Measurements from ENCODE around the gene UBE4B. TPM values are rescaled to one million over a fixed set of nuclear protein-coding genes. Genes with fewer than 3 reads are reported as not detected.

The UBE4B gene
- total RNA-seq, 1 experiment from 2014 or later, result 54.7 TPM

DNA sequence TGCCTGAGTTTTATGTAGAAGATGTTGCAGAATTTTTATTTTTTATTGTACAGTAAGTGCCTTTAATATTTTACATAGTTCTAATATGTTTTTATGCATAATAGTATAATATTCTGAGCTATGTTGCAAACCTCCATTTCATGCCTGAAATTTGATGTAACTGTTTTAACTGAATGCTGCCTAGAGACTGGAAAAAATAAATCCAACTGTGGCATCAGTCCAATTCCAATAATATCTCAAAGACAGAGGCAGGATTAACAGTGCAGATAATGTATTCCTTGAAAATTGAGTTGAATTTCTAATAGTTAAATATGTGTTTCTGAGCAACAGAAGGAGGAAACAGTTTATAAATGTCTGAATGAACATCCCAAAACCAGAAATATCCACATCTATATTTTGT, 116.5 kb downstream of the UBE4B start:
- in situ Hi-C loops (cut with HindIII; ENCODE audit: low pct_unique_long_range_greater_than_20kb, low sequenced_read_pairs) (no loop called here), intact Hi-C loops (cut with micrococcal nuclease; ENCODE audit: unreplicated experiment) (no loop called here)
- ATAC-seq (no peak), DNase-seq (ENCODE audit: low read depth, low spot score) (no peak)
- no peak for TF ChIP-seq POLR2AphosphoS5 (IDR thresholded peaks at IDR 0.05; ENCODE audit: low read depth, low read length)
- TF ChIP-seq TCF7L2 (IDR thresholded peaks at IDR 0.05; ENCODE audit: low read depth, low read length), result no peak
- TF ChIP-seq, protein P1, sequence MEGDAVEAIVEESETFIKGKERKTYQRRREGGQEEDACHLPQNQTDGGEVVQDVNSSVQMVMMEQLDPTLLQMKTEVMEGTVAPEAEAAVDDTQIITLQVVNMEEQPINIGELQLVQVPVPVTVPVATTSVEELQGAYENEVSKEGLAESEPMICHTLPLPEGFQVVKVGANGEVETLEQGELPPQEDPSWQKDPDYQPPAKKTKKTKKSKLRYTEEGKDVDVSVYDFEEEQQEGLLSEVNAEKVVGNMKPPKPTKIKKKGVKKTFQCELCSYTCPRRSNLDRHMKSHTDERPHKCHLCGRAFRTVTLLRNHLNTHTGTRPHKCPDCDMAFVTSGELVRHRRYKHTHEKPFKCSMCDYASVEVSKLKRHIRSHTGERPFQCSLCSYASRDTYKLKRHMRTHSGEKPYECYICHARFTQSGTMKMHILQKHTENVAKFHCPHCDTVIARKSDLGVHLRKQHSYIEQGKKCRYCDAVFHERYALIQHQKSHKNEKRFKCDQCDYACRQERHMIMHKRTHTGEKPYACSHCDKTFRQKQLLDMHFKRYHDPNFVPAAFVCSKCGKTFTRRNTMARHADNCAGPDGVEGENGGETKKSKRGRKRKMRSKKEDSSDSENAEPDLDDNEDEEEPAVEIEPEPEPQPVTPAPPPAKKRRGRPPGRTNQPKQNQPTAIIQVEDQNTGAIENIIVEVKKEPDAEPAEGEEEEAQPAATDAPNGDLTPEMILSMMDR (IDR thresholded peaks at IDR 0.05), result no peak
- TF ChIP-seq, protein P2, sequence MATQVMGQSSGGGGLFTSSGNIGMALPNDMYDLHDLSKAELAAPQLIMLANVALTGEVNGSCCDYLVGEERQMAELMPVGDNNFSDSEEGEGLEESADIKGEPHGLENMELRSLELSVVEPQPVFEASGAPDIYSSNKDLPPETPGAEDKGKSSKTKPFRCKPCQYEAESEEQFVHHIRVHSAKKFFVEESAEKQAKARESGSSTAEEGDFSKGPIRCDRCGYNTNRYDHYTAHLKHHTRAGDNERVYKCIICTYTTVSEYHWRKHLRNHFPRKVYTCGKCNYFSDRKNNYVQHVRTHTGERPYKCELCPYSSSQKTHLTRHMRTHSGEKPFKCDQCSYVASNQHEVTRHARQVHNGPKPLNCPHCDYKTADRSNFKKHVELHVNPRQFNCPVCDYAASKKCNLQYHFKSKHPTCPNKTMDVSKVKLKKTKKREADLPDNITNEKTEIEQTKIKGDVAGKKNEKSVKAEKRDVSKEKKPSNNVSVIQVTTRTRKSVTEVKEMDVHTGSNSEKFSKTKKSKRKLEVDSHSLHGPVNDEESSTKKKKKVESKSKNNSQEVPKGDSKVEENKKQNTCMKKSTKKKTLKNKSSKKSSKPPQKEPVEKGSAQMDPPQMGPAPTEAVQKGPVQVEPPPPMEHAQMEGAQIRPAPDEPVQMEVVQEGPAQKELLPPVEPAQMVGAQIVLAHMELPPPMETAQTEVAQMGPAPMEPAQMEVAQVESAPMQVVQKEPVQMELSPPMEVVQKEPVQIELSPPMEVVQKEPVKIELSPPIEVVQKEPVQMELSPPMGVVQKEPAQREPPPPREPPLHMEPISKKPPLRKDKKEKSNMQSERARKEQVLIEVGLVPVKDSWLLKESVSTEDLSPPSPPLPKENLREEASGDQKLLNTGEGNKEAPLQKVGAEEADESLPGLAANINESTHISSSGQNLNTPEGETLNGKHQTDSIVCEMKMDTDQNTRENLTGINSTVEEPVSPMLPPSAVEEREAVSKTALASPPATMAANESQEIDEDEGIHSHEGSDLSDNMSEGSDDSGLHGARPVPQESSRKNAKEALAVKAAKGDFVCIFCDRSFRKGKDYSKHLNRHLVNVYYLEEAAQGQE (IDR thresholded peaks at IDR 0.05; ENCODE audit: insufficient read depth in 1 of 2, low read depth in 2 of 2, low read length in 1 of 2), result no peak
- TF ChIP-seq SIN3A (IDR thresholded peaks at IDR 0.05; ENCODE audit: borderline replicate concordance, insufficient read depth, low read depth, low read length), result no peak
- no peaks in the 10 kb centered on the region for H3K27me3 ChIP-seq (ENCODE audit: control insufficient read depth, insufficient read depth, low read length)
- CTCF ChIA-PET, result no interaction called here
- BruUV-seq (replicated peaks), result no TSS peak
- no peak overlapping the region for H3K27ac ChIP-seq (ENCODE audit: low read length)
- H3K4me3 ChIP-seq (ENCODE audit: low read depth in 2 of 2, low read length in 2 of 2), result no peak overlapping the region
- H3K4me1 ChIP-seq (ENCODE audit: control insufficient read depth, insufficient read depth, low read length), result no peaks in the 10 kb centered on the region
- no peaks in the 10 kb centered on the region for H3K9me3 ChIP-seq (ENCODE audit: control insufficient read depth, insufficient read depth, low read depth, low read length)
- H3K36me3 ChIP-seq (ENCODE audit: control insufficient read depth, insufficient read depth, low read length), result 0 out of 2 replicates have a peak, but pooled peaks cover 7% of the 10 kb centered on the region
- POLR2A ChIA-PET, result no interaction called here

DNA sequence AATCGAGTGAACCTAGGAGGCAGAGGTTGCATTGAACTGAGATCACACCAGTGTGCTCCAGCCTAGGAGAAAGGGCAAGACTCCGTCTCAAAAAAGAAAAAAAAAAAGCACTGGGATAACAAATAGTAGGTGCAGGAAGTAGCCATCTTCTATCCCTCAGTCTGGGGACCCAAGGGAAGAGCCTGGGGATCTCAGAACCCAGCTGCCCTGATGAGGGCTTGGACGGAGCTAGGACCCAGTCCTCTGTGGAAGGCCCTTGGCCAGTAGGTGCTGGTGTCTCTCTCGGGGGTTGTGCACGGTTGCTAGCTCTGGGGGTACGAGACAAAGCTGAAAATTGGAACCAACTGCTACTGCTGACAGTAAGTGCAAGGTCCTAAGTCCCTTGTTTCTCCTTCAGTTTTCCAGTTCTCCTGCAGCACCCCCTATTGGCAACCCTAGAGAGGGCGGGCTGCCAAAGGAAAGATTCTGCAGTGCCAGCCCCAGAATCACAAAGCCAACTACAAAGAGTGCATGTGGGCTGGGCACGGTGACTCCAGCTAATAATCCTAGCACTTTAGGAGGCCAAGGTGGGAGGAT, 120.0 kb downstream of the UBE4B start:
- no peaks in the 10 kb centered on the region for H3K9me3 ChIP-seq (ENCODE audit: control insufficient read depth, insufficient read depth, low read depth, low read length)
- no peak for TF ChIP-seq SIN3A (IDR thresholded peaks at IDR 0.05; ENCODE audit: borderline replicate concordance, insufficient read depth, low read depth, low read length)
- TF ChIP-seq, protein P2 (IDR thresholded peaks at IDR 0.05; ENCODE audit: insufficient read depth in 1 of 2, low read depth in 2 of 2, low read length in 1 of 2), result no peak
- TF ChIP-seq TCF7L2 (IDR thresholded peaks at IDR 0.05; ENCODE audit: low read depth, low read length), result no peak
- TF ChIP-seq POLR2AphosphoS5 (IDR thresholded peaks at IDR 0.05; ENCODE audit: low read depth, low read length), result no peak
- TF ChIP-seq, protein P1 (IDR thresholded peaks at IDR 0.05), result peak; percentile 77
- H3K27me3 ChIP-seq (ENCODE audit: control insufficient read depth, insufficient read depth, low read length), result no peaks in the 10 kb centered on the region
- CTCF ChIA-PET, result interaction anchor here (0.7 kb wide), 1 partner anchor 22 kb away, joined by 5 read pairs; no protein-coding TSS in a partner anchor
- no peak overlapping the region for H3K4me3 ChIP-seq (ENCODE audit: low read depth in 2 of 2, low read length in 2 of 2)
- no TSS peak for BruUV-seq (replicated peaks)
- H3K4me1 ChIP-seq (ENCODE audit: control insufficient read depth, insufficient read depth, low read length), result no peaks in the 10 kb centered on the region
- in situ Hi-C loops (cut with HindIII; ENCODE audit: low pct_unique_long_range_greater_than_20kb, low sequenced_read_pairs) (no loop called here), intact Hi-C loops (cut with micrococcal nuclease; ENCODE audit: unreplicated experiment) (no loop called here)
- POLR2A ChIA-PET, result interaction anchor here (0.7 kb wide), 1 partner anchor 555 kb away, joined by 12 read pairs; no protein-coding TSS in a partner anchor
- H3K27ac ChIP-seq (ENCODE audit: low read length), result no peak overlapping the region
- 0 out of 2 replicates have a peak, but pooled peaks cover 9% of the 10 kb centered on the region for H3K36me3 ChIP-seq (ENCODE audit: control insufficient read depth, insufficient read depth, low read length)
- peak; percentile 2 for DNase-seq (ENCODE audit: low read depth, low spot score)
- ATAC-seq, result 0 out of 2 replicates have a peak, but pooled peaks have one; percentile 63
